Mononuclear cell (primary cell): Measurements from ENCODE around the gene RAPGEF3. TPM values are rescaled to one million over a fixed set of nuclear protein-coding genes. Genes with fewer than 3 reads are reported as not detected.

ENCODE experiments used
- H3K27me3 ChIP-seq: 2 replicates; pipeline ENCODE4 v1.6.0; 2011; ENCODE audit warnings: low read length, control low read depth; ENCODE audit not compliant: insufficient read depth
- H3K4me1 ChIP-seq: 2 replicates; pipeline ENCODE4 v1.5.1; 2011; ENCODE audit warnings: mild to moderate bottlenecking, low read length, control low read depth; ENCODE audit not compliant: insufficient read depth
- H3K4me3 ChIP-seq: 2 replicates; pipeline ENCODE4 v1.5.1; 2011; ENCODE audit warnings: mild to moderate bottlenecking, low read length, moderate library complexity
- H3K9me3 ChIP-seq: 2 replicates; pipeline ENCODE4 v1.5.1; 2011; ENCODE audit warnings: low read depth, mild to moderate bottlenecking, control low read depth, low read length
- total RNA-seq: library from RNA; depleted of rRNA; stranded (reverse); fragments of >200 nt; gene quantifications from one replicate; pipeline ENCODE4 v1.2.3, GENCODE V29; 2012

The RAPGEF3 gene
- total RNA-seq: 0.42 TPM

DNA sequence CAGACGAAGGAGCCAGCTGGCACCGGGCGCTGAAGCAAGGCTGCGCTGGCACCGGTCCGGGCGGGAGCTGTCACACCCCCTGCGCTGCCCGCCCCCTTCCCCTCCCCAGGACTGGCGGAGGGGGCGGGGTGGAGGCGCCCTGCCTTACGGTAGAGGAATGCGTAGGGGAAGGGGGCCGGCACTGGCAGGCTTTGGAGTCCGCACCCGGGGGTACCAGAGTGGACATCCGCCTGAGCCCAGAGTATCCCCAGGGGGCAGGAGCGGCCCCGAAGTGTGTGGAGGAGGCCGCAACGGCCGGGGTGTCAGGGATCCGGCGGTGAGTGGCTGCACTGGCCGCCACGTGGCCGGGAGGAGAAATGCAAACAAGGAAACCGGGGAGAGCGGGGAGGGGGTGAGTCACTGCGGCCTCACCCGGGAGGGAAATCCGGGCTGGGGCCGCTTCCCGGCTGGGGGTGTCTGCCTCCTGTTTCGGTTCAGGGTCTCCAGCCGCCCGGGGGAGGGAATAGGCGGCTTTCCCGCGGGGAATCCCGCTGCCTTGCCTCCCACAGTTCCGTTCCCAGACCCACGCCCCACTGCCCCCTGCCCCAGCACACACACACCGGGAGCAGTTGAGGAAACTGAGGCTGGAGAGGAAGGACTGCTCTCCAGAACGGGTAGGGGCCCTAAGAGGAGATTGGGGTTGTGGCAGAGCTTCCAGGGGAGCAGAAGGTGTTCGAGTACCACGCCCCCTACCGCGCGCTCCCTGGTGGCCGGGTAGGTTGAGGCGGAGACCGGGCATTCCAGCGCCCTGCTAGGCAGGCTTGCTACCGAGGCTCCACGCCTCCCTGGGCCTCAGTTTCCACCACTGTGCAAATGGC lies at the start of gene RAPGEF3:
TSS of gene RAPGEF3 (minus strand) at position 47 of the 857 bp plus-strand sequence. CDS start 324 bp downstream, outside the sequence.
- Histone ChIP-seq H3K27me3 (no peaks in the 10 kb centered on the region), H3K4me1 (peaks cover 36% of the 10 kb centered on the region), H3K9me3 (no peaks in the 10 kb centered on the region), H3K4me3 (peak within 1 kb of the TSS; percentile 43)

- Histone ChIP-seq H3K4me1 (peaks cover 98% of the 10 kb centered on the region), H3K9me3 (no peaks in the 10 kb centered on the region), H3K4me3 (no peak overlapping the region), H3K27me3 (no peaks in the 10 kb centered on the region)
Measured at GRCh38 chr12:47808050-47808449, 49.4 kb upstream of the RAPGEF3 start.

DNA sequence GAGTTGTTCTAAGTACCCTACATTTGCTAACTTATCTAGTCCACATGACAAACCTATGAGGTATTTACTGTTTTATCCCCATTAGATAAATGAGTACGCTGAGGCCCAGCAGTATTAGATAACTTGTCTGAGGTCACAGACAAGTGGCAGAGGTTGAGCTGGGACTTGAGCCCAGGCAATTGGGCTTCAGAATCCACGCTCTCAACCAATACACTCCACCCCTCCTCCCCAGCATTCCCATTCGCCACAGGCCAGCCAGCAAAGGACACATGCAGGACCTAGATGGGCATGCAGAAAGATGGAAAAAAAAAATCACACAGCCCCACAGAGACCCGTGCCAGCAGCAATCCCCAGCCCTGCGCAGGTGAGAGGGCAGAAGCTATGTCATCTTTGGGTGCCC lies 48.7 kb upstream of the RAPGEF3 start:
- Histone ChIP-seq H3K4me3 (no peak overlapping the region), H3K27me3 (no peaks in the 10 kb centered on the region), H3K4me1 (peaks cover 100% of the 10 kb centered on the region), H3K9me3 (no peaks in the 10 kb centered on the region)

DNA sequence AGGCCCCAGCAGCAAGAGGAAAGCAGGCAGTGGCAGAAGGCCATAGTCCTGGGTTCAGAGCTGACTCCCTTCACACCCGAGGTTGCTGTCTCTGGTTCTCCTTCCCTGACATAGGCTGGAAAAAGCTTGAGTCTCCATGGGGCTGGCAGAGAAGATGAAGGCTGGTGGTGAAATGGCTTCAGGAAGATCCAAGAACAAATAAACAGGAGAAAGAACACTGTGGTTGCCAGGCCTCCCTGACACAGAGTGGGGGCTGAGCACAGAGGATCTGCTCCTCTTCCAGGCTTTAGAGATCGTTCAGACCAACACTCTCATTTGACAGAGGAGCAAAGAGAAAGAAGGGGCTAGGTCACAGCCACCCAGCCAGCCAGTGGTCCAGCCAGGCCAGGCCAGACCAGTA lies 46.7 kb upstream of the RAPGEF3 start:
- Histone ChIP-seq H3K4me3 (no peak overlapping the region), H3K27me3 (no peaks in the 10 kb centered on the region), H3K4me1 (peaks cover 100% of the 10 kb centered on the region), H3K9me3 (no peaks in the 10 kb centered on the region)

GRCh38 chr12:47804171-47804570 lies 45.5 kb upstream of the RAPGEF3 start:
- Histone ChIP-seq H3K27me3 (no peaks in the 10 kb centered on the region), H3K4me3 (no peak overlapping the region), H3K9me3 (no peaks in the 10 kb centered on the region), H3K4me1 (peaks cover 98% of the 10 kb centered on the region)

- H3K9me3 ChIP-seq: no peaks in the 10 kb centered on the region
- peaks cover 90% of the 10 kb centered on the region for H3K4me1 ChIP-seq
- no peak overlapping the region for H3K4me3 ChIP-seq
- H3K27me3 ChIP-seq: no peaks in the 10 kb centered on the region
Measured at GRCh38 chr12:47803191-47803875, 44.7 kb upstream of the RAPGEF3 start.

GRCh38 chr12:47802312-47802711 lies 43.6 kb upstream of the RAPGEF3 start:
- peaks cover 79% of the 10 kb centered on the region for H3K4me1 ChIP-seq
- no peaks in the 10 kb centered on the region for H3K9me3 ChIP-seq
- H3K27me3 ChIP-seq: no peaks in the 10 kb centered on the region
- H3K4me3 ChIP-seq: no peak overlapping the region

GRCh38 chr12:47801904-47802246 lies 43.2 kb upstream of the RAPGEF3 start:
- Histone ChIP-seq H3K9me3 (no peaks in the 10 kb centered on the region), H3K27me3 (no peaks in the 10 kb centered on the region), H3K4me1 (peaks cover 75% of the 10 kb centered on the region), H3K4me3 (no peak overlapping the region)

GRCh38 chr12:47801170-47801903 lies 42.7 kb upstream of the RAPGEF3 start:
- no peaks in the 10 kb centered on the region for H3K27me3 ChIP-seq

GRCh38 chr12:47800582-47800981 lies 41.9 kb upstream of the RAPGEF3 start:
- Histone ChIP-seq H3K27me3 (no peaks in the 10 kb centered on the region), H3K9me3 (no peaks in the 10 kb centered on the region), H3K4me3 (no peak overlapping the region), H3K4me1 (peaks cover 62% of the 10 kb centered on the region)

More at GRCh38 chr12:47801170-47801903, 42.7 kb upstream of the RAPGEF3 start:
- Histone ChIP-seq H3K4me1 (peaks cover 70% of the 10 kb centered on the region), H3K4me3 (no peak overlapping the region), H3K9me3 (no peaks in the 10 kb centered on the region)

DNA sequence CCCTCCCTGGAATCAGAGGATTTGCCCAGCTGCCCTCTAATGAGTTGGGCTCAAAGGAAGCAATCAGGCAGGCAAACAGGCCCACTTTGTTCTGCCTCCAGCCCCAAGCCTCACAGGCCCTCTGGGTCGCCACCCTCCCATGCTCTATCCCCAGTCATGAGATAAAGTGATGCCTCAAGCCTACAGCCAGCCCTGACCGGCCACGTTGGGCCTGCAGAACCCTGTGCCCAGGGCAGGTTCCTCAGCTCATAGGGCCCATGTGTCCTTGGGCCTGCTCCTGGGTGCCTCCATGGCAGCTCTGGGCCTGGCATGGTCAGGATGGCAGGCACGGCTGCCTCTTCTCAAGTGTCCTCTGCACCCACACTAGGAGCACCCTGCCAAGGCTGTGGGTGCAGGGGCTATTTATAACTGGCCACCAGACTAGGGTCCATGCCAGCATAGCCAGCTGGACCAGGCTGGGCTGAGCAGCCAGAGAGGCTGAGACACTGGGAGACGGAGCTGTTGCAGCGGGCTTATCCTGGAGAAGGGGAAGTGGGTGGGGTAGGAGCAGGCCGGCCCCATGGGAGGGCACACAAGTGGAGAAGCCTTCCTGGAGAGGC lies 40.8 kb upstream of the RAPGEF3 start:
- no peak overlapping the region for H3K4me3 ChIP-seq
- H3K27me3 ChIP-seq: no peaks in the 10 kb centered on the region
- H3K4me1 ChIP-seq: peaks cover 51% of the 10 kb centered on the region
- H3K9me3 ChIP-seq: no peaks in the 10 kb centered on the region

- no peak overlapping the region for H3K4me3 ChIP-seq
Measured at GRCh38 chr12:47798382-47798948, 39.8 kb upstream of the RAPGEF3 start.

DNA sequence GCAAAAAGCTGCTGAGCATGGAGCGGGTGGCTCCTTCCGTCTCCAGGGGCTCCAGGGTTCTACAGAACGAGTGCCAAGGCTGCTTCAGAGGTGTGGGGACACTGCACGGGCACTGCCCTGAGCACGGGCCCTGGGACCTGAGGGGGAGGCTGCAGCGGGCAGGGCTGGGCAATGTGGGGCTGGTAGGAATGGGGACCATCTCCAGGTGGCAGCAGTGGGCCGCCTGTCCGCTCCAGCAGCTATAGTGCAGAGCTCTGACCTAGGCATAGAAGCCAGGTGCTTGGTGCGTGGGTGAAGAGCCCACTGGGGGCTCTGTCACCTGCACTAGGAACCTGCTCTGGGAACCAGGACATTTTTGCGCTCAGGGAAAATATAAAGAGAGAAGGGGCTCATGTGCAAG lies 38.8 kb upstream of the RAPGEF3 start:
- no peaks in the 10 kb centered on the region for H3K9me3 ChIP-seq
- H3K4me3 ChIP-seq: no peak overlapping the region
- H3K27me3 ChIP-seq: no peaks in the 10 kb centered on the region
- peaks cover 31% of the 10 kb centered on the region for H3K4me1 ChIP-seq

More at GRCh38 chr12:47798382-47798948, 39.8 kb upstream of the RAPGEF3 start:
- H3K27me3 ChIP-seq: no peaks in the 10 kb centered on the region
- H3K4me1 ChIP-seq: peaks cover 41% of the 10 kb centered on the region
- no peaks in the 10 kb centered on the region for H3K9me3 ChIP-seq

DNA sequence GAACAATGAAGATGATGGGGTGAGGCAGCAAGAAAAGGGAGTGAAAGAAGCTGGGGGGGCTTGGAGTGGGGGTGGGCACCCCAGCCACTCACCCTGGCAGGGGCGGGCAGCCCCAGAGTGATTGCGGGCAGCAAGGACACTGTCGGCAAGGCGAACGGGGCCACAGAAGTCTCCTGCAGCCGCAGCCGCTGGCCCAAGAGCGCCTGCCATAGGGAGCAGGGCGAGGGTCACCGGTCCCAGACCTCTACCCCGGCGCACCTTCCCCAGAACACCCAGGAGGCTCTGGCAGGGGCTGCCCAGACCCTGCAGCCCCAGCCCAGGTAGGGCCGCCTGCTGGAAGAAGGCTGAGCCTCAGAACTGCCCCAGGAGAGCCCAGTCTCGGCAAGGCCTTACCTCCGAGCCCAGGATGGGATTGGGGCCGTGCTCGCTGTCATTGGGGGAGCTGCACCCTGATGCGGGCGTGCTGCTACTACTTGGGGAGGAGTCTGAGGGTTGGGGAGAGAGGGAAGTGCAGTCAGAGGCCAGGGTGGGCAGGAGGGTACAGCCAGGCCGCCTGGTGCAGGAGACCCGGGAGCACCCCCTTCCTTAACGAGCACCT lies 37.2 kb upstream of the RAPGEF3 start:
- Histone ChIP-seq H3K9me3 (no peaks in the 10 kb centered on the region), H3K4me1 (peaks cover 15% of the 10 kb centered on the region), H3K27me3 (no peaks in the 10 kb centered on the region), H3K4me3 (no peak overlapping the region)
